H1 (cell line): ENCODE results near the gene GCH1.

ENCODE experiments used
- CHD7 ChIP-seq: fragments of 300-600 bp; sonication (generic); IDR thresholded peaks from 2 replicates; pipeline ENCODE4 v1.7.1; 2012; ENCODE audit warnings: low read length, moderate library complexity, mild to moderate bottlenecking, inconsistent platforms; ENCODE audit not compliant: insufficient replicate concordance
- CTCF ChIP-seq, 3 experiments: IDR thresholded peaks; 1 replicate in 2 of 3; 2 replicates in 1 of 3; pipeline versions ENCODE4 v1.5.1 to v1.6.1; 2011; ENCODE audit warnings: low read length in 3 of 3, mild to moderate bottlenecking in 3 of 3, inconsistent platforms in 2 of 3, low read depth in 1 of 3, moderate library complexity in 1 of 3; ENCODE audit not compliant: insufficient read depth in 1 of 3; ENCODE audit errors: control extremely low read depth in 1 of 3
- EP300 ChIP-seq, 2 experiments: IDR thresholded peaks; 1 replicate in 1 of 2; 2 replicates in 1 of 2; pipeline ENCODE4 v1.6.1; 2011 to 2012; ENCODE audit warnings: low read depth in 2 of 2, low read length in 2 of 2, mild to moderate bottlenecking in 2 of 2, borderline replicate concordance in 1 of 2, inconsistent platforms in 1 of 2, moderate library complexity in 1 of 2
- JUN ChIP-seq: IDR thresholded peaks from 2 replicates; pipeline ENCODE4 v1.6.1; 2011; ENCODE audit warnings: low read depth, mild to moderate bottlenecking, improper control_type of control experiment, low read length
- MAX ChIP-seq: IDR thresholded peaks from 2 replicates; pipeline ENCODE4 v1.6.1; 2012; ENCODE audit warnings: inconsistent platforms
- RFX5 ChIP-seq: IDR thresholded peaks from 2 replicates; pipeline ENCODE4 v1.6.1; 2011; ENCODE audit warnings: low read depth, low read length, improper control_type of control experiment, borderline replicate concordance
- SUZ12 ChIP-seq: fragments of 200-600 bp; sonication (generic); IDR thresholded peaks from 2 replicates; pipeline ENCODE4 v1.6.1; 2012; ENCODE audit warnings: mild to moderate bottlenecking, inconsistent platforms, low read length, moderate library complexity, mixed read lengths

GRCh38 chr14:54822685-54823084 lies 79.9 kb downstream of the GCH1 start:
- TF ChIP-seq JUN: no peak
- TF ChIP-seq CTCF (IDR thresholded peaks at IDR 0.05; ENCODE audit: control extremely low read depth in 1 of 3, insufficient read depth in 1 of 3, low read depth in 1 of 3, low read length in 3 of 3): no peak
- TF ChIP-seq SUZ12: no peak
- no peak for TF ChIP-seq MAX
- no peak for TF ChIP-seq EP300 (IDR thresholded peaks at IDR 0.05; ENCODE audit: borderline replicate concordance in 1 of 2, low read depth in 2 of 2, low read length in 2 of 2)
- TF ChIP-seq RFX5: no peak
- TF ChIP-seq CHD7: no peak
